ENCODE measurements around the gene GSTT4.
"Not testable (repeated sequence)": the region's sequence is repeated elsewhere in the genome, so short reads cannot be mapped to it uniquely, and the experiment has no call there.

GRCh38 chr22:23951383-23951782 is 53.9 kb downstream of the GSTT4 start:
- not testable (repeated sequence) for TF ChIP-seq POLR2A, CTCF, POLR2AphosphoS5 (IDR thresholded peaks at IDR 0.05)
